Smooth muscle cell (in vitro differentiated cells): Measurements from ENCODE around the gene SUMF1. TPM values are rescaled to one million over a fixed set of nuclear protein-coding genes. Genes with fewer than 3 reads are reported as not detected.

Experiments
- DNase-seq: peaks from one replicate; lab custom pipeline; 2025; ENCODE audit not compliant: unreplicated experiment; lab: John Stamatoyannopoulos, UW
- H2AFZ ChIP-seq: fragments of 200-600 bp; sonication (generic); 2 replicates; pipeline ENCODE4 v1.6.0; 2016; ENCODE audit warnings: antibody characterized with exemption, low read depth, mild to moderate bottlenecking
- H3F3A ChIP-seq: fragments of 200-600 bp; sonication (generic); 2 replicates; pipeline ENCODE4 v1.6.0; 2017; ENCODE audit warnings: antibody characterized with exemption, low read depth
- H3K27ac ChIP-seq: fragments of 200-600 bp; sonication (generic); 2 replicates; pipeline ENCODE4 v1.5.1; 2016; ENCODE audit warnings: low read depth, mild to moderate bottlenecking
- H3K27me3 ChIP-seq: fragments of 200-600 bp; sonication (generic); 2 replicates; pipeline ENCODE4 v1.6.1; 2016; ENCODE audit warnings: low read depth, mild to moderate bottlenecking
- H3K36me3 ChIP-seq: fragments of 200-600 bp; sonication (generic); 2 replicates; pipeline ENCODE4 v1.5.1; 2016; ENCODE audit warnings: low read depth
- H3K4me1 ChIP-seq: fragments of 200-600 bp; sonication (generic); 2 replicates; pipeline ENCODE4 v1.5.1; 2016; ENCODE audit warnings: low read depth
- H3K4me2 ChIP-seq: fragments of 200-600 bp; sonication (generic); 2 replicates; pipeline ENCODE4 v1.6.0; 2016; ENCODE audit warnings: mild to moderate bottlenecking
- H3K4me3 ChIP-seq: fragments of 200-600 bp; sonication (generic); 2 replicates; pipeline ENCODE4 v1.5.1; 2016; ENCODE audit warnings: mild to moderate bottlenecking
- H3K79me2 ChIP-seq: fragments of 200-600 bp; sonication (generic); 2 replicates; pipeline ENCODE4 v1.6.0; 2016; ENCODE audit warnings: low read depth, mild to moderate bottlenecking
- H3K9ac ChIP-seq: fragments of 200-600 bp; sonication (generic); 2 replicates; pipeline ENCODE4 v1.6.0; 2016; ENCODE audit warnings: low read depth
- H3K9me3 ChIP-seq: fragments of 200-600 bp; sonication (generic); replicated peaks from 2 replicates; pipeline ENCODE4 v1.5.1; 2016; ENCODE audit warnings: low read depth
- H4K20me1 ChIP-seq: fragments of 200-600 bp; sonication (generic); 2 replicates; pipeline ENCODE4 v1.6.0; 2016; ENCODE audit warnings: low read depth
- WGBS: methylation state at CpG from one replicate; pipeline ENCODE4 v1.1.7; 2016; ENCODE audit warnings: low lambda C conversion rate; 5-methylcytosine and 5-hydroxymethylcytosine counted together
- polyA plus RNA-seq: library from polyadenylated mRNA; unstranded; fragments of >200 nt; fragmentation: Nextera tagmentation; extraction: Ambion mirVana; gene quantifications from 2 replicates; pipeline ENCODE4 v1.2.1, GENCODE V29; 2016
- total RNA-seq: library from RNA; depleted of rRNA; stranded (reverse); fragments of >200 nt; gene quantifications from 2 replicates; pipeline ENCODE4 v1.2.3, GENCODE V29; 2014
- TF ChIP-seq, protein P1 (sequence below): fragments of 200-600 bp; sonication (generic); IDR thresholded peaks from 2 replicates; pipeline ENCODE4 v1.5.1; 2017; ENCODE audit warnings: borderline replicate concordance, mild to moderate bottlenecking, antibody characterized with exemption; ENCODE audit not compliant: insufficient read depth, poor library complexity, severe bottlenecking

SUMF1 gene
- total and polyA plus RNA-seq, 2 experiments from 2014 or later, result 28.3 to 29.5 TPM

DNA sequence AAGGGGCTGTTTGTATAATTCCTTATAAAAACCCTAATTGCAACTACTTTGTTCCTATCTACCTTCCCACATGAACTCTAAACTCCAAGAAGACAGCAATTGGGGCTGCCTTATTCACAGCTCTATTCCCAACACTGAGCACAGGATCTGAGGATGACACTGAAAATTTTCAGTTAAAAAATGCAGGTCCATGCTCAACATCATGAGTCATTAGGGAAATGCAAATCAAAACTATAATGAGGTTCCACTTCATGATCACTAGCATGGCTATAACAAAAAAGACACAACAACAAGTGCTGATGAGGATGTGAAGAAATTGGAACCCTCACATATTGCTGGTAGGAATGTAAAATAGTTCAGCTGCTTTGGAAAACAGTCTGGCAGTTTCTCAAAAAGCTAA is 12.9 kb downstream of the SUMF1 start:
- H3K9me3 ChIP-seq, result no peaks in the 10 kb centered on the region
- H3K4me1 ChIP-seq, result no peaks in the 10 kb centered on the region
- no peak overlapping the region for H3K4me2 ChIP-seq
- DNase-seq, result no peak
- no peaks in the 10 kb centered on the region for H3K27me3 ChIP-seq
- H4K20me1 ChIP-seq, result no peaks in the 10 kb centered on the region
- no peaks in the 10 kb centered on the region for H3K36me3 ChIP-seq
- H3K9ac ChIP-seq, result no peak overlapping the region
- TF ChIP-seq, protein P1, sequence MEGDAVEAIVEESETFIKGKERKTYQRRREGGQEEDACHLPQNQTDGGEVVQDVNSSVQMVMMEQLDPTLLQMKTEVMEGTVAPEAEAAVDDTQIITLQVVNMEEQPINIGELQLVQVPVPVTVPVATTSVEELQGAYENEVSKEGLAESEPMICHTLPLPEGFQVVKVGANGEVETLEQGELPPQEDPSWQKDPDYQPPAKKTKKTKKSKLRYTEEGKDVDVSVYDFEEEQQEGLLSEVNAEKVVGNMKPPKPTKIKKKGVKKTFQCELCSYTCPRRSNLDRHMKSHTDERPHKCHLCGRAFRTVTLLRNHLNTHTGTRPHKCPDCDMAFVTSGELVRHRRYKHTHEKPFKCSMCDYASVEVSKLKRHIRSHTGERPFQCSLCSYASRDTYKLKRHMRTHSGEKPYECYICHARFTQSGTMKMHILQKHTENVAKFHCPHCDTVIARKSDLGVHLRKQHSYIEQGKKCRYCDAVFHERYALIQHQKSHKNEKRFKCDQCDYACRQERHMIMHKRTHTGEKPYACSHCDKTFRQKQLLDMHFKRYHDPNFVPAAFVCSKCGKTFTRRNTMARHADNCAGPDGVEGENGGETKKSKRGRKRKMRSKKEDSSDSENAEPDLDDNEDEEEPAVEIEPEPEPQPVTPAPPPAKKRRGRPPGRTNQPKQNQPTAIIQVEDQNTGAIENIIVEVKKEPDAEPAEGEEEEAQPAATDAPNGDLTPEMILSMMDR, result no peak
- no peaks in the 10 kb centered on the region for H3K79me2 ChIP-seq
- no peak overlapping the region for H3K27ac ChIP-seq
- H3K4me3 ChIP-seq, result no peak overlapping the region
- no peak overlapping the region for H2AFZ ChIP-seq
- H3F3A ChIP-seq, result no peaks in the 10 kb centered on the region

GRCh38 chr3:4449043-4449805 is 17.8 kb downstream of the SUMF1 start:
- Histone ChIP-seq H3K9me3 (no peaks in the 10 kb centered on the region), H3F3A (no peaks in the 10 kb centered on the region), H3K36me3 (no peaks in the 10 kb centered on the region), H4K20me1 (no peaks in the 10 kb centered on the region), H3K27me3 (no peaks in the 10 kb centered on the region), H3K27ac (no peak overlapping the region), H3K79me2 (no peaks in the 10 kb centered on the region), H2AFZ (no peak overlapping the region), H3K9ac (no peak overlapping the region), H3K4me1 (no peaks in the 10 kb centered on the region), H3K4me3 (no peak overlapping the region), H3K4me2 (no peak overlapping the region)
- WGBS, result 60% methylated on average over 5 of the region's 5 CpGs
- DNase-seq, result no peak
- TF ChIP-seq, protein P1, result no peak

- H3K4me2 ChIP-seq, result no peak overlapping the region
- no peaks in the 10 kb centered on the region for H3F3A ChIP-seq
- no peaks in the 10 kb centered on the region for H3K36me3 ChIP-seq
- H3K27me3 ChIP-seq, result no peaks in the 10 kb centered on the region
- H2AFZ ChIP-seq, result no peak overlapping the region
- no peaks in the 10 kb centered on the region for H3K79me2 ChIP-seq
- DNase-seq, result no peak
- no peak overlapping the region for H3K4me3 ChIP-seq
- H4K20me1 ChIP-seq, result no peaks in the 10 kb centered on the region
- no peak overlapping the region for H3K27ac ChIP-seq
- TF ChIP-seq, protein P1, result no peak
- H3K9me3 ChIP-seq, result no peaks in the 10 kb centered on the region
- no peaks in the 10 kb centered on the region for H3K4me1 ChIP-seq
- no peak overlapping the region for H3K9ac ChIP-seq
- 82% methylated on average over 6 of the region's 6 CpGs for WGBS
These were observed 18.9 kb downstream of the SUMF1 start for GRCh38 chr3:4448187-4448586.
